H1 (cell line): ENCODE data around the gene LMNA. TPM values are rescaled to one million over a fixed set of nuclear protein-coding genes. Genes with fewer than 3 reads are reported as not detected.

Experiments used
- CTCF ChIA-PET: fragments of 300-600 bp; sonication (Branson Sonifier 250); formaldehyde crosslinking; loops from one replicate; lab custom pipeline; 2021; ENCODE audit not compliant: partially characterized antibody; lab: Charles Lee
- POLR2A ChIA-PET: fragments of 300-600 bp; sonication (Branson Sonifier 250); formaldehyde crosslinking; loops from one replicate; lab custom pipeline; 2021; ENCODE audit warnings: inconsistent platforms; ENCODE audit not compliant: partially characterized antibody; lab: Charles Lee
- DNase-seq, 2 experiments: peaks; one replicate each; pipeline versions ENCODE4 v3.0.0 to v3.0.0-alpha.2; 2010 to 2022; ENCODE audit warnings: low spot score in 2 of 2, low read depth in 1 of 2, mixed read lengths in 1 of 2
- FAIRE-seq: peaks from 2 replicates; lab custom pipeline; 2011; peaks lifted over from hg19 to GRCh38; lab: Jason Lieb, UNC
- H2AFZ ChIP-seq: 2 replicates; pipeline ENCODE4 v1.8.1; 2012; ENCODE audit warnings: low read length, inconsistent platforms
- H2AK5ac ChIP-seq: 2 replicates; pipeline ENCODE4 v1.6.1; 2013; ENCODE audit warnings: low read depth, low read length
- H2BK120ac ChIP-seq: replicated peaks from 2 replicates; pipeline ENCODE3; 2013; ENCODE audit warnings: low read depth, low read length, inconsistent platforms
- H2BK12ac ChIP-seq: 2 replicates; pipeline ENCODE4 v1.6.1; 2013; ENCODE audit warnings: low read depth, low read length
- H2BK15ac ChIP-seq: 2 replicates; pipeline ENCODE4 v1.6.1; 2013; ENCODE audit warnings: low read length
- H2BK20ac ChIP-seq: 2 replicates; pipeline ENCODE4 v1.6.1; 2013; ENCODE audit warnings: low read length
- H2BK5ac ChIP-seq: 2 replicates; pipeline ENCODE4 v1.6.1; 2013; ENCODE audit warnings: low read depth, low read length
- H3K14ac ChIP-seq: 2 replicates; pipeline ENCODE4 v1.6.1; 2013; ENCODE audit warnings: inconsistent platforms; ENCODE audit not compliant: insufficient read length
- H3K18ac ChIP-seq: 2 replicates; pipeline ENCODE4 v1.6.1; 2013; ENCODE audit warnings: low read length; ENCODE audit errors: extremely low read depth
- H3K23ac ChIP-seq: 2 replicates; pipeline ENCODE4 v1.6.1; 2013; ENCODE audit warnings: inconsistent platforms; ENCODE audit not compliant: insufficient read length
- H3K23me2 ChIP-seq: 2 replicates; pipeline ENCODE4 v1.6.1; 2013; ENCODE audit warnings: low read depth, low read length
- H3K27ac ChIP-seq: 2 replicates; pipeline ENCODE4 v1.6.1; 2011; ENCODE audit warnings: low read depth, low read length, inconsistent platforms
- H3K27me3 ChIP-seq, 4 experiments: replicated peaks in 1 of 4; 1 replicate in 1 of 4; 2 replicates in 3 of 4; pipeline versions ENCODE4 v1.6.1 to v1.8.1; 2011 to 2013; ENCODE audit warnings: low read length in 3 of 4, mild to moderate bottlenecking in 3 of 4, inconsistent platforms in 2 of 4, mixed read lengths in 2 of 4, moderate library complexity in 1 of 4; ENCODE audit not compliant: control insufficient read depth in 3 of 4, insufficient read depth in 3 of 4; ENCODE audit errors: extremely low read depth in 1 of 4
- H3K36me3 ChIP-seq, 4 experiments: 2 replicates each; pipeline versions ENCODE4 v1.6.1 to v1.8.1; 2011 to 2013; ENCODE audit warnings: mild to moderate bottlenecking in 4 of 4, low read length in 3 of 4, moderate library complexity in 2 of 4, control low read depth in 1 of 4, inconsistent platforms in 1 of 4; ENCODE audit not compliant: insufficient read depth in 4 of 4, control insufficient read depth in 2 of 4
- H3K4ac ChIP-seq: replicated peaks from 2 replicates; pipeline ENCODE3; 2013; ENCODE audit warnings: low read length, low read depth, mixed read lengths, inconsistent platforms; ENCODE audit not compliant: insufficient read length
- H3K4me1 ChIP-seq, 4 experiments: replicated peaks in 1 of 4; 1 replicate in 1 of 4; 2 replicates in 3 of 4; pipeline versions ENCODE4 v1.6.1 to v1.8.1; 2011 to 2013; ENCODE audit warnings: low read length in 3 of 4, inconsistent platforms in 2 of 4, mixed read lengths in 1 of 4; ENCODE audit not compliant: insufficient read depth in 4 of 4, control insufficient read depth in 3 of 4
- H3K4me2 ChIP-seq, 2 experiments: 2 replicates each; pipeline versions ENCODE4 v1.6.1 to v1.8.1; 2011 to 2013; ENCODE audit warnings: low read depth in 2 of 2, low read length in 2 of 2, control low read depth in 1 of 2, inconsistent platforms in 1 of 2, mild to moderate bottlenecking in 1 of 2; ENCODE audit not compliant: insufficient read depth in 1 of 2
- H3K4me3 ChIP-seq, 4 experiments: fragments of 200-600, 300-600 bp in 1 of 4; sonication (generic), shearing (Covaris generic), sonication (Bioruptor Twin) in 1 of 4; 2 replicates each; pipeline versions ENCODE4 v1.5.1 to v1.8.1; 2011 to 2016; ENCODE audit warnings: low read length in 4 of 4, low read depth in 3 of 4, control low read depth in 2 of 4, inconsistent platforms in 2 of 4, mild to moderate bottlenecking in 2 of 4, mixed read lengths in 1 of 4, moderate library complexity in 1 of 4; ENCODE audit not compliant: insufficient read depth in 2 of 4; ENCODE audit errors: extremely low read depth in 1 of 4
- H3K56ac ChIP-seq: replicated peaks from 2 replicates; pipeline ENCODE3; 2013; ENCODE audit warnings: low read depth, mild to moderate bottlenecking, mixed read lengths, low read length, inconsistent platforms; ENCODE audit not compliant: insufficient read length
- H3K79me1 ChIP-seq: 2 replicates; pipeline ENCODE4 v1.6.1; 2013; ENCODE audit warnings: low read depth, low read length, control low read depth
- H3K79me2 ChIP-seq, 2 experiments: 2 replicates each; pipeline versions ENCODE4 v1.6.1 to v1.8.1; 2012 to 2013; ENCODE audit warnings: low read length in 2 of 2, mild to moderate bottlenecking in 2 of 2, inconsistent platforms in 1 of 2; ENCODE audit not compliant: insufficient read depth in 2 of 2, control insufficient read depth in 1 of 2
- H3K9ac ChIP-seq, 4 experiments: replicated peaks in 1 of 4; 1 replicate in 1 of 4; 2 replicates in 3 of 4; pipeline versions ENCODE4 v1.6.1 to v1.8.1; 2011 to 2013; ENCODE audit warnings: low read depth in 3 of 4, low read length in 3 of 4, control low read depth in 2 of 4, mild to moderate bottlenecking in 2 of 4, moderate library complexity in 2 of 4, inconsistent platforms in 1 of 4; ENCODE audit errors: extremely low read depth in 1 of 4
- H3K9me3 ChIP-seq, 2 experiments: 2 replicates each; pipeline versions ENCODE4 v1.6.1 to v1.8.1; 2012 to 2013; ENCODE audit warnings: mild to moderate bottlenecking in 2 of 2, moderate library complexity in 2 of 2, control low read depth in 1 of 2, inconsistent platforms in 1 of 2, low read depth in 1 of 2, low read length in 1 of 2, mixed read lengths in 1 of 2; ENCODE audit not compliant: insufficient read depth in 2 of 2
- H4K20me1 ChIP-seq, 2 experiments: replicated peaks in 1 of 2; 2 replicates each; pipeline versions ENCODE3 to v1.8.1; 2011 to 2013; ENCODE audit warnings: inconsistent platforms in 2 of 2, low read length in 2 of 2, mild to moderate bottlenecking in 1 of 2; ENCODE audit not compliant: insufficient read depth in 2 of 2, control insufficient read depth in 1 of 2
- H4K5ac ChIP-seq: 2 replicates; pipeline ENCODE4 v1.6.1; 2013; ENCODE audit warnings: low read length, low read depth, mixed read lengths, inconsistent platforms; ENCODE audit not compliant: insufficient read length
- H4K8ac ChIP-seq: 2 replicates; pipeline ENCODE4 v1.8.0; 2013; ENCODE audit warnings: mild to moderate bottlenecking, moderate library complexity, low read length, inconsistent platforms; ENCODE audit not compliant: insufficient read depth; ENCODE audit errors: extremely low read depth
- H4K91ac ChIP-seq: replicated peaks from 2 replicates; pipeline ENCODE3; 2013; ENCODE audit warnings: low read length, mixed read lengths, inconsistent platforms; ENCODE audit not compliant: insufficient read length
- BRCA1 ChIP-seq: IDR thresholded peaks from 2 replicates; pipeline ENCODE4 v1.6.1; 2012; ENCODE audit warnings: low read depth, low read length, improper control_type of control experiment
- CBX5 ChIP-seq: fragments of 300-800, 300-1000 bp; sonication (generic); IDR thresholded peaks from 2 replicates; pipeline ENCODE4 v1.7.1; 2016; ENCODE audit warnings: antibody characterized with exemption, low read length, low read depth
- KDM1A ChIP-seq: fragments of 200-600, 300-600 bp; sonication (generic); IDR thresholded peaks from 2 replicates; pipeline ENCODE4 v1.7.1; 2016; ENCODE audit warnings: mild to moderate bottlenecking, low read length, borderline replicate concordance
- MAX ChIP-seq: IDR thresholded peaks from 2 replicates; pipeline ENCODE4 v1.6.1; 2012; ENCODE audit warnings: inconsistent platforms
- ZNF274 ChIP-seq: IDR thresholded peaks from 2 replicates; pipeline ENCODE4 v1.7.0; 2012; ENCODE audit warnings: low read length, borderline replicate concordance; ENCODE audit errors: extremely low read depth
- WGBS, 2 experiments: shearing (Covaris generic) in 1 of 2; methylation state at CpG; one replicate each; pipeline versions ENCODE4 v1.1.6 to v1.1.7; 2013 to 2015; ENCODE audit warnings: low lambda C conversion rate in 2 of 2, mixed read lengths in 2 of 2, inconsistent platforms in 1 of 2, low coverage in 1 of 2, missing lambda C conversion rate in 1 of 2; ENCODE audit not compliant: insufficient replicate concordance in 2 of 2, insufficient coverage in 1 of 2, insufficient read length in 1 of 2; ENCODE audit errors: extremely low coverage in 1 of 2, missing lambda C conversion rate in 1 of 2; 5-methylcytosine and 5-hydroxymethylcytosine counted together
- polyA plus RNA-seq, 7 experiments: library from polyadenylated mRNA; depleted of rRNA in 3 of 7; stranded (reverse) in 5 of 7; unstranded in 2 of 7; fragments of >200 nt in 5 of 7; fragments of 200-250 nt in 2 of 7; gene quantifications; 1 replicate in 5 of 7; 2 replicates in 1 of 7; 4 replicates in 1 of 7; pipeline versions ENCODE4 v1.2.1 to v1.2.3, GENCODE V29; 2011 to 2013; ENCODE audit warnings: missing spikeins in 2 of 7, mixed read lengths in 2 of 7
- total RNA-seq: library from RNA; stranded (reverse); fragmentation: NEBNext Ultra II Directional; extraction: Animal tissue kit (Norgen Biotek cat#: 25700); gene quantifications from 2 replicates; pipeline ENCODE4 v1.2.1, GENCODE V29; 2021
- TF ChIP-seq, protein P1 (sequence below): IDR thresholded peaks from 2 replicates; pipeline ENCODE4 v1.6.1; 2012; ENCODE audit warnings: inconsistent platforms

The LMNA gene
- total and polyA plus RNA-seq, 2 of the 8 experiments (the other 6 are each of a cell fraction or from before 2014, with no cell fraction given): 25.8 to 46.8 TPM

DNA sequence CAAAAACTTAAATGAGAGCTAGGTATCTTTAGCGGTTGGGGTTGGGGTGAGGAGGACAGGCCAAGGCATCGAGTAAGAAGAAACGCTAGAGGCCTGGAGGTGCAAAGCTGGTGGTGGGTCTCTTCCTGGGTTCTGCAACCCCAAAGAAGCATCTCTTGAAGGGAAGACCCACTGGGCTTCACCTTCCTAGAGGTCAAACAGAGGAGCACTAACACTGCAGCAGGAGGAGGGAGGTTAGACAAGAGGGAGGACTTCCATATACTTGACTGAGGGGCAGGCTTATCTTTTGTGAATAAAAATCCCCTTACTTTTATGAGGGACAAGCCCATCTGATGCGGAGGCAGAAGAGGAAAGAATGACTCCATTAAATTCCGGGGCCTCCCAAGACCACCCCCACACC lies 34.7 kb upstream of the LMNA start:
- H4K5ac ChIP-seq: no peak overlapping the region
- peak overlapping the region; percentile 86 to 98 (median 94) for H3K4me3 ChIP-seq
- 70% methylated on average over 5 of the region's 5 CpGs; no CpG with 5 or more reads in 1 of the 2 experiments for WGBS, 2 experiments
- H2AFZ ChIP-seq: no peak overlapping the region
- H2BK15ac ChIP-seq: no peak overlapping the region
- H3K9me3 ChIP-seq: no peaks in the 10 kb centered on the region
- no peak overlapping the region for H3K27ac ChIP-seq
- H3K36me3 ChIP-seq: peaks cover 3 to 26% (median 9%) of the 10 kb centered on the region in 4 experiments; a peak in 6 of 8 replicates
- no peak overlapping the region for H3K4ac ChIP-seq
- TF ChIP-seq BRCA1: no peak
- peak; percentile 66; the same call in 1 of the 2 replicates for TF ChIP-seq KDM1A
- TF ChIP-seq, protein P1, sequence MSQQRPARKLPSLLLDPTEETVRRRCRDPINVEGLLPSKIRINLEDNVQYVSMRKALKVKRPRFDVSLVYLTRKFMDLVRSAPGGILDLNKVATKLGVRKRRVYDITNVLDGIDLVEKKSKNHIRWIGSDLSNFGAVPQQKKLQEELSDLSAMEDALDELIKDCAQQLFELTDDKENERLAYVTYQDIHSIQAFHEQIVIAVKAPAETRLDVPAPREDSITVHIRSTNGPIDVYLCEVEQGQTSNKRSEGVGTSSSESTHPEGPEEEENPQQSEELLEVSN: no peak
- no peak for TF ChIP-seq MAX
- TF ChIP-seq CBX5: no peak
- no peak for TF ChIP-seq ZNF274
- H2BK12ac ChIP-seq: no peak overlapping the region
- no peak for FAIRE-seq
- peak overlapping the region; percentile 18 for H2BK120ac ChIP-seq
- CTCF ChIA-PET: interaction anchor here (0.8 to 2.5 kb wide), 5 partner anchors 11 to 351 kb away, joined by 3 to 17 read pairs (median 7); no protein-coding TSS in a partner anchor
- DNase-seq: no peak
- H3K4me1 ChIP-seq: peaks cover 15 to 44% (median 35%) of the 10 kb centered on the region in 4 experiments
- peak overlapping the region; percentile 76 to 79 for H3K4me2 ChIP-seq
- peaks cover 24% of the 10 kb centered on the region for H3K79me1 ChIP-seq
- H3K23ac ChIP-seq: no peak overlapping the region
- no peak overlapping the region for H2BK5ac ChIP-seq
- no peak overlapping the region for H3K56ac ChIP-seq
- H2BK20ac ChIP-seq: no peak overlapping the region
- peak overlapping the region; percentile 4; the same call in 1 of the 2 replicates for H3K18ac ChIP-seq
- H3K14ac ChIP-seq: no peak overlapping the region
- H3K79me2 ChIP-seq: peaks cover 19 to 68% of the 10 kb centered on the region in 2 experiments
- H4K8ac ChIP-seq: no peak overlapping the region
- peaks cover 10 to 27% of the 10 kb centered on the region in 2 experiments for H4K20me1 ChIP-seq
- no peak overlapping the region for H4K91ac ChIP-seq
- peaks cover 14% of the 10 kb centered on the region for H3K23me2 ChIP-seq
- POLR2A ChIA-PET: interaction anchor here (0.6 to 3.4 kb wide), 15 partner anchors 8 to 102 kb away, joined by 3 to 20 read pairs (median 5); partner anchors contain the start of genes ARHGEF2, LAMTOR2, LMNA and RAB25
- no peak overlapping the region; the same call in 1 of the 2 replicates for H2AK5ac ChIP-seq
- no peak overlapping the region; a peak in 1 of 7 replicates for H3K9ac ChIP-seq
- no peaks in the 10 kb centered on the region for H3K27me3 ChIP-seq
